Measurements from ENCODE around the gene RAI1.
"Not testable (repeated sequence)": the region's sequence is repeated elsewhere in the genome, so short reads cannot be mapped to it uniquely, and the experiment has no call there.

The RAI1 gene

GRCh38 chr17:17635537-17636271, 45.6 kb upstream of the RAI1 start:
- not testable (repeated sequence) for H2AK5ac ChIP-seq (ENCODE audit: low read length, severe bottlenecking); H2AFZ ChIP-seq (ENCODE audit: low read depth, low read length); H3K14ac ChIP-seq (ENCODE audit: low read length in 2 of 2); H3K36me3 ChIP-seq (ENCODE audit: control insufficient read depth in 1 of 2, insufficient read depth in 2 of 2, low read depth in 1 of 2, low read length in 2 of 2); H4K8ac ChIP-seq (ENCODE audit: low read length); H4K91ac ChIP-seq (ENCODE audit: low read length); H3K23ac ChIP-seq (ENCODE audit: low read length in 2 of 2); H3K4me1 ChIP-seq (ENCODE audit: control insufficient read depth, insufficient read depth, low read depth, low read length); H2BK12ac ChIP-seq (ENCODE audit: low read length in 2 of 2); H2BK15ac ChIP-seq (ENCODE audit: low read depth, poor library complexity, severe bottlenecking); H3K9ac ChIP-seq (ENCODE audit: low read length); H3K9me3 ChIP-seq (ENCODE audit: control insufficient read depth, low read length); H2BK120ac ChIP-seq (ENCODE audit: low read depth, low read length); H3K4me2 ChIP-seq (ENCODE audit: low read length, poor library complexity, severe bottlenecking); H3K4me3 ChIP-seq (ENCODE audit: insufficient read depth in 1 of 2, low read depth in 1 of 2, low read length in 2 of 2); H3K18ac ChIP-seq (ENCODE audit: low read depth in 1 of 2, low read length in 2 of 2); DNase-seq; H2BK5ac ChIP-seq (ENCODE audit: low read depth, low read length, poor library complexity, severe bottlenecking); H3K79me1 ChIP-seq (replicated peaks; ENCODE audit: low read length, poor library complexity, severe bottlenecking); H3K27ac ChIP-seq (ENCODE audit: low read length, poor library complexity, severe bottlenecking); H3K4ac ChIP-seq (ENCODE audit: low read depth in 1 of 2, low read length in 2 of 2)
- 94% methylated on average over 11 of the region's 15 CpGs for WGBS
- H3K27me3 ChIP-seq (ENCODE audit: control insufficient read depth in 1 of 2, insufficient read depth in 1 of 2, low read length in 2 of 2): peaks cover 10 to 27% of the 10 kb centered on the region in 2 experiments

- H3K9ac ChIP-seq (ENCODE audit: low read length): no peak overlapping the region
- no peak overlapping the region for H4K8ac ChIP-seq (ENCODE audit: low read length)
- DNase-seq: no peak
- no peaks in the 10 kb centered on the region for H3K9me3 ChIP-seq (ENCODE audit: control insufficient read depth, low read length)
- H3K4me2 ChIP-seq (ENCODE audit: low read length, poor library complexity, severe bottlenecking): no peak overlapping the region
- no peak overlapping the region for H2BK120ac ChIP-seq (ENCODE audit: low read depth, low read length)
- no peaks in the 10 kb centered on the region for H3K79me1 ChIP-seq (replicated peaks; ENCODE audit: low read length, poor library complexity, severe bottlenecking)
- peaks cover 6% of the 10 kb centered on the region for H3K4me1 ChIP-seq (ENCODE audit: control insufficient read depth, insufficient read depth, low read depth, low read length)
- no peak overlapping the region for H3K23ac ChIP-seq (ENCODE audit: low read length in 2 of 2)
- WGBS: 91% methylated on average over 5 of the region's 5 CpGs
- H2AFZ ChIP-seq (ENCODE audit: low read depth, low read length): no peak overlapping the region
- H2BK5ac ChIP-seq (ENCODE audit: low read depth, low read length, poor library complexity, severe bottlenecking): no peak overlapping the region
- no peak overlapping the region for H2AK5ac ChIP-seq (ENCODE audit: low read length, severe bottlenecking)
- H3K14ac ChIP-seq (ENCODE audit: low read length in 2 of 2): no peak overlapping the region
- H3K27me3 ChIP-seq (ENCODE audit: control insufficient read depth in 1 of 2, insufficient read depth in 1 of 2, low read length in 2 of 2): peaks cover 15 to 27% of the 10 kb centered on the region in 2 experiments
- no peak overlapping the region for H3K18ac ChIP-seq (ENCODE audit: low read depth in 1 of 2, low read length in 2 of 2)
- H3K4ac ChIP-seq (ENCODE audit: low read depth in 1 of 2, low read length in 2 of 2): no peak overlapping the region
- no peak overlapping the region for H4K91ac ChIP-seq (ENCODE audit: low read length)
- no peaks in the 10 kb centered on the region for H3K36me3 ChIP-seq (ENCODE audit: control insufficient read depth in 1 of 2, insufficient read depth in 2 of 2, low read depth in 1 of 2, low read length in 2 of 2)
- no peak overlapping the region for H3K4me3 ChIP-seq (ENCODE audit: insufficient read depth in 1 of 2, low read depth in 1 of 2, low read length in 2 of 2)
- H2BK15ac ChIP-seq (ENCODE audit: low read depth, poor library complexity, severe bottlenecking): no peak overlapping the region
- H2BK12ac ChIP-seq (ENCODE audit: low read length in 2 of 2): no peak overlapping the region
- no peak overlapping the region for H3K27ac ChIP-seq (ENCODE audit: low read length, poor library complexity, severe bottlenecking)
Observed at GRCh38 chr17:17636272-17636885, 44.9 kb upstream of the RAI1 start.

- no peak overlapping the region for H3K4me2 ChIP-seq (ENCODE audit: low read length, poor library complexity, severe bottlenecking)
- 90% methylated on average over 2 of the region's 2 CpGs for WGBS
- H3K23ac ChIP-seq (ENCODE audit: low read length in 2 of 2): no peak overlapping the region
- H2BK5ac ChIP-seq (ENCODE audit: low read depth, low read length, poor library complexity, severe bottlenecking): no peak overlapping the region
- H4K91ac ChIP-seq (ENCODE audit: low read length): no peak overlapping the region
- no peak overlapping the region for H2AK5ac ChIP-seq (ENCODE audit: low read length, severe bottlenecking)
- no peaks in the 10 kb centered on the region for H3K9me3 ChIP-seq (ENCODE audit: control insufficient read depth, low read length)
- no peak for DNase-seq
- H4K8ac ChIP-seq (ENCODE audit: low read length): no peak overlapping the region
- H3K79me1 ChIP-seq (replicated peaks; ENCODE audit: low read length, poor library complexity, severe bottlenecking): no peaks in the 10 kb centered on the region
- no peak overlapping the region for H2BK12ac ChIP-seq (ENCODE audit: low read length in 2 of 2)
- H3K18ac ChIP-seq (ENCODE audit: low read depth in 1 of 2, low read length in 2 of 2): no peak overlapping the region
- no peak overlapping the region for H3K9ac ChIP-seq (ENCODE audit: low read length)
- H2AFZ ChIP-seq (ENCODE audit: low read depth, low read length): no peak overlapping the region
- H3K4me3 ChIP-seq (ENCODE audit: insufficient read depth in 1 of 2, low read depth in 1 of 2, low read length in 2 of 2): no peak overlapping the region
- H3K4me1 ChIP-seq (ENCODE audit: control insufficient read depth, insufficient read depth, low read depth, low read length): peaks cover 2% of the 10 kb centered on the region
- H3K36me3 ChIP-seq (ENCODE audit: control insufficient read depth in 1 of 2, insufficient read depth in 2 of 2, low read depth in 1 of 2, low read length in 2 of 2): no peaks in the 10 kb centered on the region
- no peak overlapping the region for H2BK120ac ChIP-seq (ENCODE audit: low read depth, low read length)
- no peak overlapping the region for H3K27ac ChIP-seq (ENCODE audit: low read length, poor library complexity, severe bottlenecking)
- H3K27me3 ChIP-seq (ENCODE audit: control insufficient read depth in 1 of 2, insufficient read depth in 1 of 2, low read length in 2 of 2): peaks cover 12 to 15% of the 10 kb centered on the region in 2 experiments
- H2BK15ac ChIP-seq (ENCODE audit: low read depth, poor library complexity, severe bottlenecking): no peak overlapping the region
- no peak overlapping the region for H3K14ac ChIP-seq (ENCODE audit: low read length in 2 of 2)
- no peak overlapping the region for H3K4ac ChIP-seq (ENCODE audit: low read depth in 1 of 2, low read length in 2 of 2)
Observed at GRCh38 chr17:17638467-17638866, 42.8 kb upstream of the RAI1 start.

GRCh38 chr17:17639661-17640270, 41.5 kb upstream of the RAI1 start:
- not testable (repeated sequence) for H3K14ac ChIP-seq (ENCODE audit: low read length in 2 of 2); H3K4ac ChIP-seq (ENCODE audit: low read depth in 1 of 2, low read length in 2 of 2); H3K9ac ChIP-seq (ENCODE audit: low read length); H2BK15ac ChIP-seq (ENCODE audit: low read depth, poor library complexity, severe bottlenecking); H3K23ac ChIP-seq (ENCODE audit: low read length in 2 of 2); H2BK120ac ChIP-seq (ENCODE audit: low read depth, low read length); H3K27me3 ChIP-seq (ENCODE audit: control insufficient read depth in 1 of 2, insufficient read depth in 1 of 2, low read length in 2 of 2); H3K36me3 ChIP-seq (ENCODE audit: control insufficient read depth in 1 of 2, insufficient read depth in 2 of 2, low read depth in 1 of 2, low read length in 2 of 2); H3K4me2 ChIP-seq (ENCODE audit: low read length, poor library complexity, severe bottlenecking); H3K4me3 ChIP-seq (ENCODE audit: insufficient read depth in 1 of 2, low read depth in 1 of 2, low read length in 2 of 2); H3K4me1 ChIP-seq (ENCODE audit: control insufficient read depth, insufficient read depth, low read depth, low read length); H4K8ac ChIP-seq (ENCODE audit: low read length); H4K91ac ChIP-seq (ENCODE audit: low read length); H3K9me3 ChIP-seq (ENCODE audit: control insufficient read depth, low read length); H2AK5ac ChIP-seq (ENCODE audit: low read length, severe bottlenecking); H3K27ac ChIP-seq (ENCODE audit: low read length, poor library complexity, severe bottlenecking); H2BK12ac ChIP-seq (ENCODE audit: low read length in 2 of 2); DNase-seq; H2BK5ac ChIP-seq (ENCODE audit: low read depth, low read length, poor library complexity, severe bottlenecking); H3K18ac ChIP-seq (ENCODE audit: low read depth in 1 of 2, low read length in 2 of 2); H2AFZ ChIP-seq (ENCODE audit: low read depth, low read length); H3K79me1 ChIP-seq (replicated peaks; ENCODE audit: low read length, poor library complexity, severe bottlenecking)
- WGBS: 78% methylated on average over 9 of the region's 9 CpGs
